ENCODE data around the gene WDR36. TPM values are rescaled to one million over a fixed set of nuclear protein-coding genes. Genes with fewer than 3 reads are reported as not detected.

WDR36 gene
- total and polyA plus RNA-seq, 2 of the 13 experiments (the other 11 are each of a cell fraction or from before 2014, with no cell fraction given), result 18.2 to 40.6 TPM

- H3K4me3 ChIP-seq (replicated peaks in 1 of 3; ENCODE audit: insufficient read depth in 1 of 3, low read depth in 2 of 3, low read length in 3 of 3), result no peak overlapping the region
- no peaks in the 10 kb centered on the region for H3K79me2 ChIP-seq (ENCODE audit: insufficient read depth, low read length)
- H3K4me2 ChIP-seq (ENCODE audit: low read depth, low read length), result no peak overlapping the region
- H3K4me1 ChIP-seq (ENCODE audit: insufficient read depth, low read length), result no peaks in the 10 kb centered on the region
- H3K9ac ChIP-seq (ENCODE audit: insufficient read depth, low read depth, low read length), result no peak overlapping the region
- no peaks in the 10 kb centered on the region for H3K9me3 ChIP-seq (ENCODE audit: low read length)
- no TSS peak for BruUV-seq (replicated peaks)
- DNase-seq (ENCODE audit: low spot score), result no peak
- no peak overlapping the region for H2AFZ ChIP-seq (ENCODE audit: low read length)
- in situ Hi-C loops (cut with HindIII; ENCODE audit: extremely low pct_ligation_motif_present, low pct_unique_long_range_greater_than_20kb) (loop anchor here (25.0 kb wide), 1 partner anchor 318 kb away; no protein-coding TSS in a partner anchor), intact Hi-C loops (cut with micrococcal nuclease; ENCODE audit: unreplicated experiment) (no loop called here)
- no peaks in the 10 kb centered on the region for H4K20me1 ChIP-seq (ENCODE audit: insufficient read depth, low read length)
- no peak for ATAC-seq
- no peaks in the 10 kb centered on the region for H3K27me3 ChIP-seq (ENCODE audit: control insufficient read depth in 1 of 2, insufficient read depth in 2 of 2, low read length in 2 of 2)
- POLR2A ChIA-PET, result no interaction called here
- no peaks in the 10 kb centered on the region for H3K36me3 ChIP-seq (replicated peaks in 1 of 2; ENCODE audit: control insufficient read depth in 1 of 2, insufficient read depth in 2 of 2, low read length in 2 of 2)
- FAIRE-seq, result no peak
- CTCF ChIA-PET (ENCODE audit: low intra/inter-chr PET ratio, low total read pairs), result no interaction called here
- 2% methylated on average over 2 of the region's 2 CpGs for WGBS (ENCODE audit: low lambda C conversion rate)
- no peak overlapping the region for H3K27ac ChIP-seq (ENCODE audit: extremely low read length, insufficient read depth, low read length)
- TF ChIP-seq ZNF276 (CRISPR knock-in tag; IDR thresholded peaks at IDR 0.05; ENCODE audit: low read depth), result no peak
- no peak for TF ChIP-seq IRF2 (CRISPR knock-in tag; IDR thresholded peaks at IDR 0.05)
- TF ChIP-seq, protein P1, sequence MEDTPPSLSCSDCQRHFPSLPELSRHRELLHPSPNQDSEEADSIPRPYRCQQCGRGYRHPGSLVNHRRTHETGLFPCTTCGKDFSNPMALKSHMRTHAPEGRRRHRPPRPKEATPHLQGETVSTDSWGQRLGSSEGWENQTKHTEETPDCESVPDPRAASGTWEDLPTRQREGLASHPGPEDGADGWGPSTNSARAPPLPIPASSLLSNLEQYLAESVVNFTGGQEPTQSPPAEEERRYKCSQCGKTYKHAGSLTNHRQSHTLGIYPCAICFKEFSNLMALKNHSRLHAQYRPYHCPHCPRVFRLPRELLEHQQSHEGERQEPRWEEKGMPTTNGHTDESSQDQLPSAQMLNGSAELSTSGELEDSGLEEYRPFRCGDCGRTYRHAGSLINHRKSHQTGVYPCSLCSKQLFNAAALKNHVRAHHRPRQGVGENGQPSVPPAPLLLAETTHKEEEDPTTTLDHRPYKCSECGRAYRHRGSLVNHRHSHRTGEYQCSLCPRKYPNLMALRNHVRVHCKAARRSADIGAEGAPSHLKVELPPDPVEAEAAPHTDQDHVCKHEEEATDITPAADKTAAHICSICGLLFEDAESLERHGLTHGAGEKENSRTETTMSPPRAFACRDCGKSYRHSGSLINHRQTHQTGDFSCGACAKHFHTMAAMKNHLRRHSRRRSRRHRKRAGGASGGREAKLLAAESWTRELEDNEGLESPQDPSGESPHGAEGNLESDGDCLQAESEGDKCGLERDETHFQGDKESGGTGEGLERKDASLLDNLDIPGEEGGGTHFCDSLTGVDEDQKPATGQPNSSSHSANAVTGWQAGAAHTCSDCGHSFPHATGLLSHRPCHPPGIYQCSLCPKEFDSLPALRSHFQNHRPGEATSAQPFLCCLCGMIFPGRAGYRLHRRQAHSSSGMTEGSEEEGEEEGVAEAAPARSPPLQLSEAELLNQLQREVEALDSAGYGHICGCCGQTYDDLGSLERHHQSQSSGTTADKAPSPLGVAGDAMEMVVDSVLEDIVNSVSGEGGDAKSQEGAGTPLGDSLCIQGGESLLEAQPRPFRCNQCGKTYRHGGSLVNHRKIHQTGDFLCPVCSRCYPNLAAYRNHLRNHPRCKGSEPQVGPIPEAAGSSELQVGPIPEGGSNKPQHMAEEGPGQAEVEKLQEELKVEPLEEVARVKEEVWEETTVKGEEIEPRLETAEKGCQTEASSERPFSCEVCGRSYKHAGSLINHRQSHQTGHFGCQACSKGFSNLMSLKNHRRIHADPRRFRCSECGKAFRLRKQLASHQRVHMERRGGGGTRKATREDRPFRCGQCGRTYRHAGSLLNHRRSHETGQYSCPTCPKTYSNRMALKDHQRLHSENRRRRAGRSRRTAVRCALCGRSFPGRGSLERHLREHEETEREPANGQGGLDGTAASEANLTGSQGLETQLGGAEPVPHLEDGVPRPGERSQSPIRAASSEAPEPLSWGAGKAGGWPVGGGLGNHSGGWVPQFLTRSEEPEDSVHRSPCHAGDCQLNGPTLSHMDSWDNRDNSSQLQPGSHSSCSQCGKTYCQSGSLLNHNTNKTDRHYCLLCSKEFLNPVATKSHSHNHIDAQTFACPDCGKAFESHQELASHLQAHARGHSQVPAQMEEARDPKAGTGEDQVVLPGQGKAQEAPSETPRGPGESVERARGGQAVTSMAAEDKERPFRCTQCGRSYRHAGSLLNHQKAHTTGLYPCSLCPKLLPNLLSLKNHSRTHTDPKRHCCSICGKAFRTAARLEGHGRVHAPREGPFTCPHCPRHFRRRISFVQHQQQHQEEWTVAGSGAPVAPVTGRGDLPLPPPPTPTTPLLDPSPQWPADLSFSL (CRISPR knock-in tag; IDR thresholded peaks at IDR 0.05), result no peak
- no peak for TF ChIP-seq TRIM22 (IDR thresholded peaks at IDR 0.05)
- TF ChIP-seq, protein P2, sequence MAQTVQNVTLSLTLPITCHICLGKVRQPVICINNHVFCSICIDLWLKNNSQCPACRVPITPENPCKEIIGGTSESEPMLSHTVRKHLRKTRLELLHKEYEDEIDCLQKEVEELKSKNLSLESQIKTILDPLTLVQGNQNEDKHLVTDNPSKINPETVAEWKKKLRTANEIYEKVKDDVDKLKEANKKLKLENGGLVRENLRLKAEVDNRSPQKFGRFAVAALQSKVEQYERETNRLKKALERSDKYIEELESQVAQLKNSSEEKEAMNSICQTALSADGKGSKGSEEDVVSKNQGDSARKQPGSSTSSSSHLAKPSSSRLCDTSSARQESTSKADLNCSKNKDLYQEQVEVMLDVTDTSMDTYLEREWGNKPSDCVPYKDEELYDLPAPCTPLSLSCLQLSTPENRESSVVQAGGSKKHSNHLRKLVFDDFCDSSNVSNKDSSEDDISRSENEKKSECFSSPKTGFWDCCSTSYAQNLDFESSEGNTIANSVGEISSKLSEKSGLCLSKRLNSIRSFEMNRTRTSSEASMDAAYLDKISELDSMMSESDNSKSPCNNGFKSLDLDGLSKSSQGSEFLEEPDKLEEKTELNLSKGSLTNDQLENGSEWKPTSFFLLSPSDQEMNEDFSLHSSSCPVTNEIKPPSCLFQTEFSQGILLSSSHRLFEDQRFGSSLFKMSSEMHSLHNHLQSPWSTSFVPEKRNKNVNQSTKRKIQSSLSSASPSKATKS (CRISPR knock-in tag; IDR thresholded peaks at IDR 0.05), result no peak
- TF ChIP-seq ZNF780A (CRISPR knock-in tag; IDR thresholded peaks at IDR 0.05), result no peak
- TF ChIP-seq ZFP1 (CRISPR knock-in tag; IDR thresholded peaks at IDR 0.05), result no peak
- TF ChIP-seq FOXK2 (IDR thresholded peaks at IDR 0.05), result no peak
- TF ChIP-seq, protein P3, sequence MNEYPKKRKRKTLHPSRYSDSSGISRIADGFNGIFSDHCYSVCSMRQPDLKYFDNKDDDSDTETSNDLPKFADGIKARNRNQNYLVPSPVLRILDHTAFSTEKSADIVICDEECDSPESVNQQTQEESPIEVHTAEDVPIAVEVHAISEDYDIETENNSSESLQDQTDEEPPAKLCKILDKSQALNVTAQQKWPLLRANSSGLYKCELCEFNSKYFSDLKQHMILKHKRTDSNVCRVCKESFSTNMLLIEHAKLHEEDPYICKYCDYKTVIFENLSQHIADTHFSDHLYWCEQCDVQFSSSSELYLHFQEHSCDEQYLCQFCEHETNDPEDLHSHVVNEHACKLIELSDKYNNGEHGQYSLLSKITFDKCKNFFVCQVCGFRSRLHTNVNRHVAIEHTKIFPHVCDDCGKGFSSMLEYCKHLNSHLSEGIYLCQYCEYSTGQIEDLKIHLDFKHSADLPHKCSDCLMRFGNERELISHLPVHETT (CRISPR knock-in tag; conservative IDR thresholded peaks at IDR 0.05), result no peak
- TF ChIP-seq MTF2 (CRISPR knock-in tag; IDR thresholded peaks at IDR 0.05; ENCODE audit: borderline replicate concordance), result no peak
- no peak for TF ChIP-seq NR2F6 (IDR thresholded peaks at IDR 0.05)
- no peak for TF ChIP-seq NR2F6 (CRISPR knock-in tag; IDR thresholded peaks at IDR 0.05)
Observed at GRCh38 chr5:111169269-111169668, 77.1 kb downstream of the WDR36 start.
